KOPT-K1 (cell line): ENCODE measurements around the gene SFXN5.
"Not testable (repeated sequence)": the region's sequence is repeated elsewhere in the genome, so short reads cannot be mapped to it uniquely, and the experiment has no call there.

Experiments used
- H3K27ac ChIP-seq: fragments of 200-600 bp; sonication (generic); 2 replicates; pipeline ENCODE4 v1.5.1; 2016; ENCODE audit warnings: antibody characterized with exemption, mild to moderate bottlenecking, low read depth, low read length; ENCODE audit not compliant: poor library complexity, severe bottlenecking
- H3K36me3 ChIP-seq: fragments of 200-600 bp; sonication (generic); 2 replicates; pipeline ENCODE4 v1.5.1; 2017; ENCODE audit warnings: antibody characterized with exemption, mild to moderate bottlenecking, low read length, moderate library complexity; ENCODE audit not compliant: insufficient read depth
- H3K9me3 ChIP-seq: fragments of 200-600 bp; sonication (generic); 2 replicates; pipeline ENCODE4 v1.5.1; 2017; ENCODE audit warnings: antibody characterized with exemption, low read length, mild to moderate bottlenecking; ENCODE audit not compliant: insufficient read depth, poor library complexity, severe bottlenecking

Gene SFXN5

GRCh38 chr2:73107211-73107926 lies 35.9 kb upstream of the SFXN5 start:
- no peaks in the 10 kb centered on the region for H3K36me3 ChIP-seq
- no peak overlapping the region for H3K27ac ChIP-seq
- no peaks in the 10 kb centered on the region for H3K9me3 ChIP-seq

DNA sequence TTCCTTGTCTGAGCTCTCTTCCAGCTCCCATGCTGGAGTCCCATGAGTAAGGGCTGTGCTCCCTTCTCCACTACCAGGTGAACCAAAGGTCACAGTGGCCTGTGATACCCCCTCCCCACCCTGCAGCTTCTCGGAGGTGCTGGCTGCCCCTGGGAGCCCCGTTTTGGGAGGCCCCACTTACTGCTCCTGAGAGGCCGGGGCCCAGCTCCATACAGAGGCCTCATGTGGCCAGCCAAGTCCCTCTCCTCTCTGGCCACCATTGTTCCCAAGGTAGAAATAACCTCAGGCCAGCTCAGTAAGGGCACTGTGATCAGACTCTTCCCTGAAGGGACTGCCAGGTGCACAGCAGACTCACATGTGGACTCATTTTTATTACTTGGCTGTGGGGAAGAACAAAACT lies 35.3 kb upstream of the SFXN5 start:
- H3K27ac ChIP-seq: no peak overlapping the region
- H3K36me3 ChIP-seq: no peaks in the 10 kb centered on the region
- H3K9me3 ChIP-seq: no peaks in the 10 kb centered on the region

- Histone ChIP-seq H3K36me3 (no peaks in the 10 kb centered on the region), H3K9me3 (no peaks in the 10 kb centered on the region), H3K27ac (no peak overlapping the region)
Measured at GRCh38 chr2:73105511-73105971, 34.0 kb upstream of the SFXN5 start.

DNA sequence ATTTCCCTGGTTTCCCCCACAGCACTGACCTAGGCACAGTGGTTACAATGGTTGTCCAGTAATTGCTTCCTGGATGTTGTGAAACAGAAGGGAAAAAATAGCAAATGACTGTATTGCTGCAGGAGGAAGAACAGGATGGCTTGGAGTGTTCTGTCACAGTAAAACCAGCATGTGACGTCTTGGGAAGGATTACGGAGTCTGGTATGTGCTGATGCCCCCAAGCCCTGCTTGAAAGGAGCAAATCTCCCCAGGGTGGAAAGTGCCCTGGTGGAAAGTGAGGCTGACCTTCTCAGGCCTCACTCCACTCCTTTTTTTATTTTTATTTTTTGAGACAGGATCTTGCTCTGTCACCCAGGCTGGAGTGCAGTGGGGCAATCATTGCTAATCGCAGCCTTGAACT lies 33.4 kb upstream of the SFXN5 start:
- Histone ChIP-seq H3K36me3 (no peaks in the 10 kb centered on the region), H3K27ac (no peak overlapping the region)

DNA sequence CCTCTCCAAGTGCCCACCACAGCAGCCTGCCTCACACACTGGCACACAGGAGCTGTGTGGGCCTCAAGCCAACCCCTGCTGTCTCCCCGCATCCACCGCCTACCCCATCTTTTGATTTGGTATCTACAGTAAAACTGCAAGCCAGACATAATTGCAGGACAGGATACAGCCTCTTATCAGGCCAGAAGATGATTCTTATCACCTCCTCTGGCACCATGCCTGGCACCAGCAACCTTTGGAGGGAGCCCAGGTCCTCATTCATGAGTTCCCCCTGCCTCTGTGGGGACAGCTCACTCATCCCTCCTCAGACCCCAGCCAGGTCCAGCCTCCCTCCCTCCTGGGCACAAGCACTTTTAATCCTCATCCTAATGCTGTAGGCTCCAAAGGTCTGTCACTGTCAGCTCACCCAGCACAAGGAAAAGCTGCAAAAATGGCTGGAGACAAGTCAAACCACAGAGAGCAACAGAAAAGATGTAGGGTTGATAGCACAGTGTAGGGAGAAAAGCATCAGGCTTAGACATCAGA lies 31.6 kb upstream of the SFXN5 start:
- no peak overlapping the region for H3K27ac ChIP-seq
- H3K36me3 ChIP-seq: no peaks in the 10 kb centered on the region
- no peaks in the 10 kb centered on the region for H3K9me3 ChIP-seq

More for the DNA sequence above, 33.4 kb upstream of the SFXN5 start:
- no peaks in the 10 kb centered on the region for H3K9me3 ChIP-seq

DNA sequence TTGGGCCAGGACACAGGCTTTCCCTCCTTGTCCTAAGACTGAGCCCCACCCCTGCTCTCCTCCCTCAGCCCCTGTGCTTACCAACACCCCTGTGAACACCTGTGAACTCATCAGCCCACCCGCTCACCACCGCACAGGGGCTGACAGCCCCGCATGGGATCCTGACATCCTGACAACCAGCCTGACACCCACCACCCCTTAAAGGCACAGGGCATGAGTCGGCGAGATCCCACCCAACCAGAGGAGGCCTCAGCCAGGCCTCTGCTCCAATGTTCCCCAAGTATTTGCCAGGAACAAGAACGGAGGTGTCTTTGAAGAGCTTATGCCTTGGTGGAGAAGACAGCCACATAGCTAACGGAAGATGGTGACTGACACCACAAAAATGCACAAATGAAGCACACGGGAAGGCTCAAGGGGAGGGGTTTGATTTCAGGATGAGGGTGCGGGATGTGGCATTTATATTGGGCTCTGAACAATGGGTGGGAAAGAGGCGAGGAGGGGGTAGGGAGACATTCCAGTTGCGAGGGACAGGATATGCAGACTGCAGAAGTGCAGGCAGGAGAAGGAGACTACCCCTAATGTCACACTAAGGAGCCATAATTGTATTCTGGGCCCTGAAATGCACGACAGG lies 30.2 kb upstream of the SFXN5 start:
- H3K27ac ChIP-seq: no peak overlapping the region
- H3K9me3 ChIP-seq: no peaks in the 10 kb centered on the region
- H3K36me3 ChIP-seq: no peaks in the 10 kb centered on the region

GRCh38 chr2:73100956-73101355 lies 29.4 kb upstream of the SFXN5 start:
- Histone ChIP-seq H3K27ac (no peak overlapping the region), H3K9me3 (no peaks in the 10 kb centered on the region), H3K36me3 (no peaks in the 10 kb centered on the region)

DNA sequence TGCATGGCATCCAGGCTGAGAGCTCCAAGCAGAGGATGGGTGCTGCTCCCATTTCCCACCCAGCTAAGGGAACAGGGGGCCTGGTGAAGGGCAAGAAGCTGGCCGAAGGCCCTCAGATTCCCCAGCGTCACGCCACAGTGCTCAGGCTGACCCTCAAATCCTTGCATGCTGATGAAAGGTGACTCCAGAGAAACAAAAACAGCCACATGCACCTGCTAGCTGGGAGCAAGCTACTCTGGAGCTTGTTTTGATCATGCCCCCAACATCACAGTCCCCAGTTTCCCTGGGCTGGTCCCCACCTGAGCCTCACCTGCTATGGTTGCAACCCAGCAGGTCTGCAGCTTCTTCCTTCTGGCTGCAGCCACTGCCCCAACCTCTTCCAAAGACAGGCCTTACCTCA lies 28.0 kb upstream of the SFXN5 start:
- Histone ChIP-seq H3K36me3 (no peaks in the 10 kb centered on the region), H3K27ac (no peak overlapping the region), H3K9me3 (no peaks in the 10 kb centered on the region)

GRCh38 chr2:73095910-73096309 lies 24.4 kb upstream of the SFXN5 start:
- Histone ChIP-seq H3K36me3 (no peaks in the 10 kb centered on the region), H3K9me3 (no peaks in the 10 kb centered on the region), H3K27ac (no peak overlapping the region)

DNA sequence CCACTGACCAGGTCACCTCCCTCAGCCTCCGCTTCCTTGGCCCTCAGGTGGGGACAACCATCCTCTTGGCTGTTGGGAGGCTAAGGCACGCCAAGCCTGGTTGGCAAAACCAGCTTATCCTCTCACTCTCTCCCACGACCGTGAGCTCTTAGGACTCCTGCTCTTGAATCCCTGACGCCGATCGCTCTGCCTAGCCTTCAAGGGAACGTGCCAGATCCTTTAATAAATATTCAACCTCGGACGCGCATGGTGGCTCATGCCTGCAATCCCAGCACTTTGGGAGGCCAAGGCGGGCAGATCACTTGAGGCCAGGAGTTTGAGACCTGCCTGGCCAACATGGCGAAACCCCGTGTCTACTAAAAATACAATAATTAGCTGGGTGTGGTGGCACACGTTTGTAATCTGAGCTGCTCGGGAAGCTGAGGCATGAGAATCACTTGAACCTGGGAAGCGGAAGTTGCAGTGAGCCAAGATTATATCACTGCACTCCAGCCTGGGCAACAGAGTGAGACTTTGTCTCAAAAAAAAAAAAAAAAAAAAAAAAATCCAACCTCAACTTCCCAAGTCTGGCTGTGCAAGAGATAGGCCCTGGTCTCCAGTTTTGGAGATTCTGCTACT lies 22.2 kb upstream of the SFXN5 start:
- H3K27ac ChIP-seq: not testable (repeated sequence)

GRCh38 chr2:73092146-73092783 lies 20.8 kb upstream of the SFXN5 start:
- H3K27ac ChIP-seq: no peak overlapping the region
- no peaks in the 10 kb centered on the region for H3K9me3 ChIP-seq
- no peaks in the 10 kb centered on the region for H3K36me3 ChIP-seq

More for the DNA sequence above, 22.2 kb upstream of the SFXN5 start:
- H3K9me3 ChIP-seq, H3K36me3 ChIP-seq: not testable (repeated sequence)

DNA sequence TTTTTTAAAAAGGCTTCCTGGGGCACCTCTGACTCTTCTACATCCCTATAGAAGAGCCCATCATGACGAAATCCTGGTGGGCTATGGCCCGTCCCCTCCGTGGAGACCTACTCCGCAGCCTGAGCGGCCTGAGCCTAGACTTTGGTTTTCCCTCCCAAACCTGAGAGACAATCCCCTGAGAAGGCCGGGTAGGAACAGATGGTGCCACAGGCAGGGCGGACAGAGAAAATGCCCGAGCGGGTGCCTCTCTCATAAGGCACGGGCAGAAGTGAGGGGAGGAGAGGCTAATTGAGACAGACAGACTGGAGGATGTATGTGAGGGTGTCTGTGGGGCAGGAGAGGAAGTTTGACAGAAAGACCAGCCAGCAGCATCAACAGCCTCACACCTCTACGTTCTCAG lies 20.2 kb upstream of the SFXN5 start:
- no peaks in the 10 kb centered on the region for H3K9me3 ChIP-seq
- no peaks in the 10 kb centered on the region for H3K36me3 ChIP-seq
- no peak overlapping the region for H3K27ac ChIP-seq

- Histone ChIP-seq H3K36me3 (no peaks in the 10 kb centered on the region), H3K27ac (no peak overlapping the region), H3K9me3 (no peaks in the 10 kb centered on the region)
Measured at GRCh38 chr2:73091164-73091563, 19.7 kb upstream of the SFXN5 start.

- Histone ChIP-seq H3K27ac (no peak overlapping the region), H3K9me3 (no peaks in the 10 kb centered on the region), H3K36me3 (no peaks in the 10 kb centered on the region)
Measured at GRCh38 chr2:73089270-73090030, 17.9 kb upstream of the SFXN5 start.
